ENCODE measurements around the gene PTPRK. TPM values are rescaled to one million over a fixed set of nuclear protein-coding genes. Genes with fewer than 3 reads are reported as not detected.

The PTPRK gene
- total and polyA plus RNA-seq, 2 of the 13 experiments (the other 11 are each of a cell fraction or from before 2014, with no cell fraction given) = 43.6 to 98.3 TPM

DNA sequence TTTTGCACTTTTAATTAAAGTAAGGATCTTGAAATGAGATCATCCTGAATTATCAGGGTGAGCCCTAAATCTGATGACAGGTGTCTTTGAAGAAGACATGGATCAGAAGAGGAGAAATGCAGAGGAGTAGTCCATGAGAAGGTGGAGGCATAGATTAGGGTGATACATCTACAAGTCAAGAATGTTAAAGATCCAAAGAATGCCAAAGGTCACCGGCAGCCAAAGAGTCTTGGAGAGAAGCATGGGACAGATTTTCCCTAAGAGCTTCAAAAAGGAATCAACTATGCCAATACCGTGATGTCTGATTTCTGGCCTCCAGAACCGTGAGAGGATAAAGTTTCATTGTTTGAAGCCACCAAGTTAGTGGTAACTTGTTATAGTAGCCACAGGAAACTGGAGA lies 560.5 kb downstream of the PTPRK start:
- Histone ChIP-seq H3K4me2 (ENCODE audit: low read depth, low read length) (no peak overlapping the region), H3K4me3 (replicated peaks in 1 of 3; ENCODE audit: insufficient read depth in 1 of 3, low read depth in 2 of 3, low read length in 3 of 3) (no peak overlapping the region), H3K9me3 (ENCODE audit: low read length) (no peaks in the 10 kb centered on the region), H3K9ac (ENCODE audit: insufficient read depth, low read depth, low read length) (no peak overlapping the region), H3K27ac (ENCODE audit: extremely low read length, insufficient read depth, low read length) (no peak overlapping the region), H3K27me3 (ENCODE audit: control insufficient read depth in 1 of 2, insufficient read depth in 2 of 2, low read length in 2 of 2) (peaks cover 0 to 3% of the 10 kb centered on the region in 2 experiments; a peak in 2 of 5 replicates), H3K36me3 (replicated peaks in 1 of 2; ENCODE audit: control insufficient read depth in 1 of 2, insufficient read depth in 2 of 2, low read length in 2 of 2) (no peaks in the 10 kb centered on the region), H4K20me1 (ENCODE audit: insufficient read depth, low read length) (no peaks in the 10 kb centered on the region), H2AFZ (ENCODE audit: low read length) (no peak overlapping the region), H3K4me1 (ENCODE audit: insufficient read depth, low read length) (no peaks in the 10 kb centered on the region), H3K79me2 (ENCODE audit: insufficient read depth, low read length) (no peaks in the 10 kb centered on the region)
- intact Hi-C loops (cut with micrococcal nuclease; ENCODE audit: unreplicated experiment) (no loop called here), in situ Hi-C loops (cut with HindIII; ENCODE audit: extremely low pct_ligation_motif_present, low pct_unique_long_range_greater_than_20kb) (no loop called here)
- ChIA-PET POLR2A (no interaction called here), CTCF (ENCODE audit: low intra/inter-chr PET ratio, low total read pairs) (no interaction called here)
- DNase-seq (ENCODE audit: low spot score) (no peak), ATAC-seq (peak; percentile 17; the same call in 1 of the 3 replicates), FAIRE-seq (no peak)
- no TSS peak for BruUV-seq (replicated peaks)
- 22% methylated on average over 3 of the region's 3 CpGs for WGBS (ENCODE audit: low lambda C conversion rate)
- TF ChIP-seq ZBTB38 (CRISPR knock-in tag; IDR thresholded peaks at IDR 0.05) (no peak), POLR2AphosphoS2 (IDR thresholded peaks at IDR 0.05; ENCODE audit: low read depth, low read length) (no peak), ZNF550 (CRISPR knock-in tag; IDR thresholded peaks at IDR 0.05; ENCODE audit: borderline replicate concordance) (no peak), RELA (CRISPR knock-in tag; IDR thresholded peaks at IDR 0.05) (no peak), MEIS1 (CRISPR knock-in tag; IDR thresholded peaks at IDR 0.05; ENCODE audit: borderline replicate concordance) (no peak), ZNF773 (CRISPR knock-in tag; IDR thresholded peaks at IDR 0.05; ENCODE audit: borderline replicate concordance) (no peak), ZNF180 (CRISPR knock-in tag; IDR thresholded peaks at IDR 0.05; ENCODE audit: borderline replicate concordance, low read depth) (no peak), ZNF883 (CRISPR knock-in tag; IDR thresholded peaks at IDR 0.05; ENCODE audit: not compliant biosample characterization) (no peak), SCMH1 (CRISPR knock-in tag; IDR thresholded peaks at IDR 0.05; ENCODE audit: borderline replicate concordance) (no peak), ZNF142 (CRISPR knock-in tag; IDR thresholded peaks at IDR 0.05) (no peak), CCAR2 (optimal IDR thresholded peaks at IDR 0.05; ENCODE audit: low read depth, low read length) (no peak)
- TF ChIP-seq, protein P1, sequence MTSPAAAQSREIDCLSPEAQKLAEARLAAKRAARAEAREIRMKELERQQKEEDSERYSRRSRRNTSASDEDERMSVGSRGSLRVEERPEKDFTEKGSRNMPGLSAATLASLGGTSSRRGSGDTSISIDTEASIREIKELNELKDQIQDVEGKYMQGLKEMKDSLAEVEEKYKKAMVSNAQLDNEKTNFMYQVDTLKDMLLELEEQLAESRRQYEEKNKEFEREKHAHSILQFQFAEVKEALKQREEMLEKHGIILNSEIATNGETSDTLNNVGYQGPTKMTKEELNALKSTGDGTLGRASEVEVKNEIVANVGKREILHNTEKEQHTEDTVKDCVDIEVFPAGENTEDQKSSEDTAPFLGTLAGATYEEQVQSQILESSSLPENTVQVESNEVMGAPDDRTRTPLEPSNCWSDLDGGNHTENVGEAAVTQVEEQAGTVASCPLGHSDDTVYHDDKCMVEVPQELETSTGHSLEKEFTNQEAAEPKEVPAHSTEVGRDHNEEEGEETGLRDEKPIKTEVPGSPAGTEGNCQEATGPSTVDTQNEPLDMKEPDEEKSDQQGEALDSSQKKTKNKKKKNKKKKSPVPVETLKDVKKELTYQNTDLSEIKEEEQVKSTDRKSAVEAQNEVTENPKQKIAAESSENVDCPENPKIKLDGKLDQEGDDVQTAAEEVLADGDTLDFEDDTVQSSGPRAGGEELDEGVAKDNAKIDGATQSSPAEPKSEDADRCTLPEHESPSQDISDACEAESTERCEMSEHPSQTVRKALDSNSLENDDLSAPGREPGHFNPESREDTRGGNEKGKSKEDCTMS (CRISPR knock-in tag; conservative IDR thresholded peaks at IDR 0.05) = no peak
- TF ChIP-seq, protein P2, sequence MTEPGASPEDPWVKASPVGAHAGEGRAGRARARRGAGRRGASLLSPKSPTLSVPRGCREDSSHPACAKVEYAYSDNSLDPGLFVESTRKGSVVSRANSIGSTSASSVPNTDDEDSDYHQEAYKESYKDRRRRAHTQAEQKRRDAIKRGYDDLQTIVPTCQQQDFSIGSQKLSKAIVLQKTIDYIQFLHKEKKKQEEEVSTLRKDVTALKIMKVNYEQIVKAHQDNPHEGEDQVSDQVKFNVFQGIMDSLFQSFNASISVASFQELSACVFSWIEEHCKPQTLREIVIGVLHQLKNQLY (CRISPR knock-in tag; IDR thresholded peaks at IDR 0.05) = no peak
- TF ChIP-seq, protein P3, sequence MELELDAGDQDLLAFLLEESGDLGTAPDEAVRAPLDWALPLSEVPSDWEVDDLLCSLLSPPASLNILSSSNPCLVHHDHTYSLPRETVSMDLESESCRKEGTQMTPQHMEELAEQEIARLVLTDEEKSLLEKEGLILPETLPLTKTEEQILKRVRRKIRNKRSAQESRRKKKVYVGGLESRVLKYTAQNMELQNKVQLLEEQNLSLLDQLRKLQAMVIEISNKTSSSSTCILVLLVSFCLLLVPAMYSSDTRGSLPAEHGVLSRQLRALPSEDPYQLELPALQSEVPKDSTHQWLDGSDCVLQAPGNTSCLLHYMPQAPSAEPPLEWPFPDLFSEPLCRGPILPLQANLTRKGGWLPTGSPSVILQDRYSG (CRISPR knock-in tag; IDR thresholded peaks at IDR 0.05) = no peak

Data from HepG2 (cell line).